H9 (cell line): Measurements from ENCODE around the gene WDPCP. TPM values are rescaled to one million over a fixed set of nuclear protein-coding genes. Genes with fewer than 3 reads are reported as not detected.

ENCODE experiments used
- DNase-seq: peaks from one replicate; pipeline ENCODE4 v3.0.0-alpha.2; 2017
- H2AFZ ChIP-seq: one replicate; pipeline ENCODE4 v1.6.1; 2013; ENCODE audit warnings: mild to moderate bottlenecking, low read length, control low read depth, moderate library complexity
- H2AK5ac ChIP-seq: 2 replicates; pipeline ENCODE4 v1.6.1; 2013; ENCODE audit warnings: low read length, control low read depth, mixed read lengths; ENCODE audit not compliant: insufficient read length
- H2BK120ac ChIP-seq: one replicate; pipeline ENCODE4 v1.6.1; 2013; ENCODE audit warnings: low read depth, mild to moderate bottlenecking, low read length, control low read depth, inconsistent platforms; ENCODE audit not compliant: poor library complexity, severe bottlenecking
- H2BK12ac ChIP-seq: 2 replicates; pipeline ENCODE4 v1.6.1; 2013; ENCODE audit warnings: low read length, control low read depth, mixed read lengths, low read depth; ENCODE audit not compliant: insufficient read length
- H2BK15ac ChIP-seq: 2 replicates; pipeline ENCODE4 v1.6.1; 2013; ENCODE audit warnings: low read depth, low read length, control low read depth
- H2BK20ac ChIP-seq: one replicate; pipeline ENCODE4 v1.6.1; 2013; ENCODE audit warnings: low read depth, mild to moderate bottlenecking, low read length, control low read depth, inconsistent platforms; ENCODE audit not compliant: poor library complexity, severe bottlenecking
- H2BK5ac ChIP-seq: 2 replicates; pipeline ENCODE4 v1.6.1; 2013; ENCODE audit warnings: low read length, control low read depth, mixed read lengths; ENCODE audit not compliant: insufficient read length
- H3K14ac ChIP-seq: 2 replicates; pipeline ENCODE4 v1.6.1; 2013; ENCODE audit warnings: low read length, control low read depth; ENCODE audit not compliant: insufficient read depth
- H3K18ac ChIP-seq: 2 replicates; pipeline ENCODE4 v1.6.1; 2013; ENCODE audit warnings: low read depth, mild to moderate bottlenecking, mixed read lengths, low read length, control low read depth; ENCODE audit not compliant: insufficient read length
- H3K23ac ChIP-seq: 2 replicates; pipeline ENCODE4 v1.6.1; 2013; ENCODE audit warnings: low read length, control low read depth, mixed read lengths, low read depth; ENCODE audit not compliant: insufficient read length
- H3K23me2 ChIP-seq: 2 replicates; pipeline ENCODE4 v1.6.1; 2013; ENCODE audit warnings: low read depth, mild to moderate bottlenecking, mixed read lengths, low read length, control low read depth; ENCODE audit not compliant: insufficient read length, poor library complexity, severe bottlenecking
- H3K27ac ChIP-seq: 2 replicates; pipeline ENCODE4 v1.5.1; 2013; ENCODE audit warnings: low read length, control low read depth, mixed read lengths, low read depth; ENCODE audit not compliant: insufficient read length
- H3K27me3 ChIP-seq: 2 replicates; pipeline ENCODE4 v1.6.1; 2013; ENCODE audit warnings: low read length, control low read depth, inconsistent platforms; ENCODE audit not compliant: insufficient read depth
- H3K4ac ChIP-seq: 2 replicates; pipeline ENCODE4 v1.6.1; 2013; ENCODE audit warnings: low read depth, mild to moderate bottlenecking, control low read depth, inconsistent platforms, low read length, moderate library complexity
- H3K4me1 ChIP-seq: 2 replicates; pipeline ENCODE4 v1.6.1; 2013; ENCODE audit warnings: low read length, control low read depth, inconsistent platforms; ENCODE audit not compliant: insufficient read depth
- H3K4me2 ChIP-seq: 2 replicates; pipeline ENCODE4 v1.6.1; 2013; ENCODE audit warnings: low read length, control low read depth, mixed read lengths; ENCODE audit not compliant: insufficient read length, insufficient read depth
- H3K56ac ChIP-seq: 2 replicates; pipeline ENCODE4 v1.6.1; 2013; ENCODE audit warnings: low read depth, mild to moderate bottlenecking, mixed read lengths, low read length, control low read depth; ENCODE audit not compliant: insufficient read length
- H3K79me1 ChIP-seq: 2 replicates; pipeline ENCODE4 v1.6.1; 2013; ENCODE audit warnings: low read depth, mild to moderate bottlenecking, moderate library complexity, low read length, control low read depth, inconsistent platforms; ENCODE audit not compliant: insufficient read depth, poor library complexity, severe bottlenecking
- H3K79me2 ChIP-seq: 2 replicates; pipeline ENCODE4 v1.6.1; 2013; ENCODE audit warnings: low read length, control low read depth, inconsistent platforms; ENCODE audit not compliant: insufficient read depth
- H3K9ac ChIP-seq: 2 replicates; pipeline ENCODE4 v1.6.1; 2013; ENCODE audit warnings: low read length, control low read depth, mixed read lengths; ENCODE audit not compliant: insufficient read length; ENCODE audit errors: extremely low read depth
- H3K9me3 ChIP-seq: one replicate; pipeline ENCODE4 v1.6.1; 2013; ENCODE audit warnings: low read depth, low read length, inconsistent platforms; ENCODE audit not compliant: control insufficient read depth
- H3T11ph ChIP-seq: one replicate; pipeline ENCODE4 v1.6.1; 2013; ENCODE audit warnings: mild to moderate bottlenecking, low read length, control low read depth, inconsistent platforms
- H4K20me1 ChIP-seq: one replicate; pipeline ENCODE4 v1.6.1; 2013; ENCODE audit not compliant: control insufficient read depth, insufficient read length, insufficient read depth
- H4K5ac ChIP-seq: 2 replicates; pipeline ENCODE4 v1.6.1; 2013; ENCODE audit warnings: low read depth, mild to moderate bottlenecking, mixed read lengths, low read length, control low read depth; ENCODE audit not compliant: insufficient read length
- H4K8ac ChIP-seq: replicated peaks from 2 replicates; pipeline ENCODE4 v1.6.1; 2013; ENCODE audit warnings: low read length, control low read depth, mixed read lengths, low read depth; ENCODE audit not compliant: insufficient read length
- H4K91ac ChIP-seq: 2 replicates; pipeline ENCODE4 v1.6.1; 2013; ENCODE audit warnings: low read depth, mild to moderate bottlenecking, moderate library complexity, mixed read lengths, low read length, control low read depth; ENCODE audit not compliant: insufficient read length
- H3K27ac Mint-ChIP-seq, 3 experiments: 2 replicates in 2 of 3; 3 replicates in 1 of 3; pipeline ENCODE4 v1.8.0; 2020 to 2021; ENCODE audit warnings: mixed read lengths in 3 of 3, mild to moderate bottlenecking in 1 of 3, moderate library complexity in 1 of 3
- H3K27me3 Mint-ChIP-seq: 2 replicates; pipeline ENCODE4 v1.8.0; 2021; ENCODE audit warnings: low read depth, mild to moderate bottlenecking, moderate library complexity, mixed read lengths
- H3K36me3 Mint-ChIP-seq, 3 experiments: 2 replicates in 2 of 3; 3 replicates in 1 of 3; pipeline ENCODE4 v1.8.0; 2020 to 2021; ENCODE audit warnings: low read depth in 3 of 3, mixed read lengths in 3 of 3; ENCODE audit not compliant: insufficient read depth in 1 of 3
- H3K4me1 Mint-ChIP-seq, 2 experiments: 2 replicates each; pipeline ENCODE4 v1.8.0; 2020; ENCODE audit warnings: mixed read lengths in 2 of 2
- H3K4me3 Mint-ChIP-seq, 2 experiments: 2 replicates in 1 of 2; 3 replicates in 1 of 2; pipeline ENCODE4 v1.8.0; 2020 to 2021; ENCODE audit warnings: mild to moderate bottlenecking in 2 of 2, mixed read lengths in 2 of 2, moderate library complexity in 1 of 2
- H3K9me3 Mint-ChIP-seq, 2 experiments: 2 replicates in 1 of 2; 3 replicates in 1 of 2; pipeline ENCODE4 v1.8.0; 2020; ENCODE audit warnings: mild to moderate bottlenecking in 2 of 2, mixed read lengths in 2 of 2, moderate library complexity in 1 of 2
- WGBS: extraction: QIAGEN DNeasy Blood & Tissue Kit; methylation state at CpG from one replicate; pipeline ENCODE4 v1.1.7; 2013; ENCODE audit warnings: missing lambda C conversion rate, low lambda C conversion rate, mixed read lengths; ENCODE audit not compliant: insufficient read length; ENCODE audit errors: extremely low coverage; 5-methylcytosine and 5-hydroxymethylcytosine counted together
- total RNA-seq: library from RNA; stranded (reverse); gene quantifications from 2 replicates; pipeline ENCODE4 v1.2.1, GENCODE V29; 2021
- TF ChIP-seq, protein P1 (sequence below): fragments of 200-600 bp; sonication (generic); conservative IDR thresholded peaks from 3 replicates; pipeline ENCODE4 v1.8.0; 2021; ENCODE audit warnings: antibody characterized with exemption, mild to moderate bottlenecking

Gene WDPCP
- total RNA-seq, 1 experiment from 2014 or later: 22.4 TPM

- Histone ChIP-seq H4K20me1 (no peaks in the 10 kb centered on the region), H2BK15ac (no peak overlapping the region), H2BK12ac (no peak overlapping the region), H2AK5ac (no peak overlapping the region), H2BK120ac (no peak overlapping the region), H2BK20ac (no peak overlapping the region), H3K23me2 (no peaks in the 10 kb centered on the region), H3K9me3 (no peaks in the 10 kb centered on the region), H2BK5ac (no peak overlapping the region), H4K5ac (no peak overlapping the region), H3K14ac (no peak overlapping the region), H3K9ac (no peak overlapping the region), H3K18ac (no peak overlapping the region), H3K27ac (no peak overlapping the region), H3K23ac (no peak overlapping the region), H4K8ac (no peak overlapping the region), H3K27me3 (no peaks in the 10 kb centered on the region), H3K56ac (no peak overlapping the region), H3K79me1 (no peaks in the 10 kb centered on the region), H3T11ph (no peak overlapping the region), H3K4me2 (no peak overlapping the region), H4K91ac (no peak overlapping the region), H3K79me2 (no peaks in the 10 kb centered on the region), H2AFZ (no peak overlapping the region), H3K4ac (no peak overlapping the region), H3K4me1 (no peaks in the 10 kb centered on the region)
- H3K36me3 Mint-ChIP-seq: peaks cover 9 to 36% (median 34%) of the 10 kb centered on the region in 3 experiments
- DNase-seq: peak; percentile 47
- TF ChIP-seq, protein P1, sequence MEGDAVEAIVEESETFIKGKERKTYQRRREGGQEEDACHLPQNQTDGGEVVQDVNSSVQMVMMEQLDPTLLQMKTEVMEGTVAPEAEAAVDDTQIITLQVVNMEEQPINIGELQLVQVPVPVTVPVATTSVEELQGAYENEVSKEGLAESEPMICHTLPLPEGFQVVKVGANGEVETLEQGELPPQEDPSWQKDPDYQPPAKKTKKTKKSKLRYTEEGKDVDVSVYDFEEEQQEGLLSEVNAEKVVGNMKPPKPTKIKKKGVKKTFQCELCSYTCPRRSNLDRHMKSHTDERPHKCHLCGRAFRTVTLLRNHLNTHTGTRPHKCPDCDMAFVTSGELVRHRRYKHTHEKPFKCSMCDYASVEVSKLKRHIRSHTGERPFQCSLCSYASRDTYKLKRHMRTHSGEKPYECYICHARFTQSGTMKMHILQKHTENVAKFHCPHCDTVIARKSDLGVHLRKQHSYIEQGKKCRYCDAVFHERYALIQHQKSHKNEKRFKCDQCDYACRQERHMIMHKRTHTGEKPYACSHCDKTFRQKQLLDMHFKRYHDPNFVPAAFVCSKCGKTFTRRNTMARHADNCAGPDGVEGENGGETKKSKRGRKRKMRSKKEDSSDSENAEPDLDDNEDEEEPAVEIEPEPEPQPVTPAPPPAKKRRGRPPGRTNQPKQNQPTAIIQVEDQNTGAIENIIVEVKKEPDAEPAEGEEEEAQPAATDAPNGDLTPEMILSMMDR: peak; percentile 80
- no peak overlapping the region for H3K27ac Mint-ChIP-seq
- H3K4me1 Mint-ChIP-seq: peaks cover 5 to 11% of the 10 kb centered on the region in 2 experiments
- H3K27me3 Mint-ChIP-seq: no peaks in the 10 kb centered on the region
- WGBS: no CpG with 5 or more reads among the region's 15 CpGs
- peaks cover 14 to 15% of the 10 kb centered on the region in 2 experiments for H3K9me3 Mint-ChIP-seq
- H3K4me3 Mint-ChIP-seq: no peak overlapping the region
Measured at GRCh38 chr2:63424329-63425078, 163.8 kb downstream of the WDPCP start.
